GM21576 (cell line): ENCODE results near the gene PAN2.
A peak's percentile ranks its signal among the peaks of the same experiment; 100 is the strongest.
"Not testable (repeated sequence)": the region's sequence is repeated elsewhere in the genome, so short reads cannot be mapped to it uniquely, and the experiment has no call there.

ENCODE experiments used
- ATAC-seq: cut with Tn5 transposase; IDR thresholded peaks from one replicate; pipeline ENCODE4 v1.9.1; 2021; ENCODE audit warnings: mild to moderate bottlenecking, moderate library complexity; ENCODE audit not compliant: unreplicated experiment

Gene PAN2

DNA sequence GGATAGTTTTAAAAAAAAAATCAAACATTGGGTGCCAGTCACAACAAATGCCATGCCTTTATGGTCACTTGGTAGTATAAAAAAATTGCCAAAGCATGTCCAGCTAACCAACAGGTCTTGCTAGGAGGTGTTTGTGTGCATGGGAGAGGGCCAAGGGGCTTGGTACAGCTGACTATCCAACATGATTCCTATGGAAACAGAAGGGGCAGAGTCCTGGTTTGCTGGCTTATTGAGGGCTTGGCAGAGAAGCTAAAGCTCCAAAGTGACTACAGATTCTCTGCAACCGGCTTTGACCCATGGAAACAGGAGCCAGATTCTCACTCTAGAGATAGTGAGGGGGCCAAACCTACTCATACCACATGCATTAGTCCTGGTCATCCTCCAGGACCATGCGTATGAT lies 61.3 kb downstream of the PAN2 start:
- not testable (repeated sequence) for ATAC-seq

DNA sequence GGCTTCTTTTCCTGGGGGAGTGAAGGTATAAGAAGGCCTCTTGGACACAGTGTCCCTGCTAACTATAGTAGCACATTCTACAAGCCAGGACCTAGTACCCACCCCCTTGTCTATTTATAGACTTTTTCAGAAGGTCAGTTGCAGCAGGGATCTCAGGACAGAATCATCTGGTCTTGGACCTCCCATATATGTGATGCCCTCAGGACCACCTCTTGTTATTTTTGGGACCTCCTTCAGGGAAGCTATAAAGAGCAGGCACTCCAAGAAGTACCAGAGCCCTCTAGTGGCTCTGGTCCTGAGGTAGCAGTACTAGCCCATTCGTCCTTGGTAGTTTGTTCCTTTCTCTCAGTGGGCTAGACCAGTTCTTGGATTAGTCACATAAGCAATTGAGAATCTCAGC lies 62.8 kb downstream of the PAN2 start:
- no peak for ATAC-seq

DNA sequence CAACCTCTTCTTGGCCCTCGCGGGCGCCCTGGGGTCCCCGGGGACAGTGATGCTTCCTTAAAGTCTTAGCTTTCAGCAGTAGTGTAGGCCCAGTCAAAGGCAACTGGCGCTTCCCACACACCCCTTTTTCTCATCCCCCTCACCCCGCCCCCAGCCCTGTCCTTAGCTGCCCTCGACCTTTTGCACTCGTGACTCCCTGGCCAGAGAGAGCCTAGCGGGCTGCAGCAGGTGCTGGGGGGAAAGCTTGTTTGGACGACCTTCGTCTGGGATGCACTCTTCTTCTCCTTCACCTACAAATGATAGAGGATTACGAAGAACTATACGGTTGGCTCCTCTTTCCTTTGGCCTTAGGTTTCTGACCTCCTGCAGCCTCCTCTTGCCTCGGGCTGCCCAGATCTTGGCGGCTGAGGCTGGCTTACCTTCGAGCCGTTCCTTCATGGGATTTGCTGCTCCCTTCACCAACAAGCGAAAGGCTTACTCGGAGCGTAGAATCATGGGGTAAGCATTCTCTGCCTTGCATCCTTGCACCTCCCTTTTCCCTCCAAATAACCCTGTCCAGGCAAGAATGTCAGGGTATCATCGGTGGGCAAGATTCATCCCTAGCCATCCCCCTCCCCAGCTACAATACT lies 66.2 kb downstream of the PAN2 start:
- ATAC-seq, result peak; percentile 10

DNA sequence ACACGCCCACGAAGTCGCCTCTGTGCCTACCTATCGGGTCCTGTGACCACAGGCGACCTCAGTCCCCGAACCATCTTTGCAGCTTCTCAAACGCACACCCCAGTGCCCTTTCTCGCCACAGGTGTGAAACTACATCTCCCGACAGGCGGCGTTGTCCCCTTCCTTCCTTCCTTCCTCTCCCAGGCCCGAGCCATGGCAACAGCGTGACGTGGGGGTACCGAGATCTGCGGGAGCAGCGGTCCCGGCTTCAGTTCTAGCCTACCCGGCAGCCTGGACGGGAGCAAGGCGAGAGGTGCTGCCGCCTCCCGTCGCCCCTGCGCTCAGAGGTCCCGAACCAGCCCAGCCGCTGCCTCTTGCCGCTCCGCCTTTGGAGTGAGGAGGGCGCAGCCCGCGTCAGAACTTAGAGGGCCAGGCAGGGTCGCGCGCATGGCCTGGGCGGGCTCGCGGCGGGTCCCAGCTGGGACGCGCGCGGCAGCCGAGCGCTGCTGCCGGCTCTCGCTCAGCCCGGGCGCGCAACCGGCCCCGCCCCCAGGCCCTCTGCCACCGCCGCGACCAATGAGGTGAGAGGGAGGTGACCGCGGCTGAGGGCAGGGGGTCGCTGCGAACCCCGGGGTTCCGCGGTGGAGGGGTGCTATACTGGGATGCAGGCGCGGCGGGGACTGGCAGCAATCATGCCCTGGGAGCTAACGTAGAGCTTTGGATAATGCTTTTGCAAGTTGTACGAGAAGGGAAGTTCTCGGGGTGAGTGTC lies 66.9 kb downstream of the PAN2 start, which contains the start of gene COQ10A:
TSS of gene COQ10A (plus strand) at position 250 of the 750 bp plus-strand sequence. CDS start at position 427, 177 bp downstream.
- peak; percentile 78 for ATAC-seq
